ENCODE results near the gene ZXDC.

GRCh38 chr3:126417515-126417914, 58.2 kb downstream of the ZXDC start:
- TF ChIP-seq EZH2 (IDR thresholded peaks at IDR 0.05) (no peak), POLR2AphosphoS5 (IDR thresholded peaks at IDR 0.05; ENCODE audit: borderline replicate concordance, low read depth, low read length) (no peak)

All from SK-N-MC (cell line).